ENCODE data around the gene CCDC110.
A peak's percentile ranks its signal among the peaks of the same experiment; 100 is the strongest.

Gene CCDC110

DNA sequence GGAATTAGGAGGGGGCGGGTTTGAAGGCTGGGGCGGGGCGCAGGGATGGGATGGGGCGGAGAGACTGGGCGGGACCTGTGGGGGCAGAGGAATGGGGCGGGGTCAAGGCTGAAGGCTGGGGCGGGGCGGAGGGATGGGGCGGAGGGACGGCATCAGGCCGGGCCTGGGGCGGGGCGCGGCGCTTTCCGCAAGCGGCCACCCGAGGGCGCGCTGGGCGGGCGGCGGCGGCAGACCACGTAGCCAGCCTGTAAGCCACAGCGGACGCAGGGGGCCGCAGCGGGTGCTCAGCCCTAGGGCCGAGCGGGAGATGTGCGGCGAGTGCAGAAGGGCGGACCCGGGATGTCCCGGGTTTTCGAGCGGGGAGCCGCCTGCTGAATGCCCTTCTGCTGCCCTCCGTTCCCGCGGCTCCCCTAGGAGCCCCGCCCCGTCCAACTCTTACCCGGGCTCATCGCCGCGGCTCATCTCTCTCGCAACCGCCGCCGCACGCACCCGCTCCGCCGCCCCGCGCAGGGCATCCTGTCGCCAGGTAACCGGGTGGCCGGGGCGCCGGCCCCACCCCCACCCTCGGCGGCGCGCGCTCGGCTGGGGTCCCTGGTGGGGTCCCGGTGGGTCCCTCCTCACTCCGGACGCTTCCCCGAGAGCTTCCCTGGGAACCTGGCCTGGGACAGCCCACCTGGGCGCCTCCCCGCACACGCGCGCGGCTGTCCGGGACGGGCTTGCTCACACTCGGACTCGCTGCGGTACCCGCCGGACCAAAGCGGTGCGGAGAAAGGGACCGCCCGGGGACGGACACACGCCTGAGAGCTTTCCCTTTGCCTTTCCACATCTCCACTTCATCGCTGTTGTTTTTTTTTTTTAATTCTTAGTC lies at the start of gene CCDC110:
Gene CCDC110, minus strand, starts transcription at position 499 of the 868 bp plus-strand sequence. Its CDS starts 50 bp downstream, at position 449.
- TF ChIP-seq, protein P1, sequence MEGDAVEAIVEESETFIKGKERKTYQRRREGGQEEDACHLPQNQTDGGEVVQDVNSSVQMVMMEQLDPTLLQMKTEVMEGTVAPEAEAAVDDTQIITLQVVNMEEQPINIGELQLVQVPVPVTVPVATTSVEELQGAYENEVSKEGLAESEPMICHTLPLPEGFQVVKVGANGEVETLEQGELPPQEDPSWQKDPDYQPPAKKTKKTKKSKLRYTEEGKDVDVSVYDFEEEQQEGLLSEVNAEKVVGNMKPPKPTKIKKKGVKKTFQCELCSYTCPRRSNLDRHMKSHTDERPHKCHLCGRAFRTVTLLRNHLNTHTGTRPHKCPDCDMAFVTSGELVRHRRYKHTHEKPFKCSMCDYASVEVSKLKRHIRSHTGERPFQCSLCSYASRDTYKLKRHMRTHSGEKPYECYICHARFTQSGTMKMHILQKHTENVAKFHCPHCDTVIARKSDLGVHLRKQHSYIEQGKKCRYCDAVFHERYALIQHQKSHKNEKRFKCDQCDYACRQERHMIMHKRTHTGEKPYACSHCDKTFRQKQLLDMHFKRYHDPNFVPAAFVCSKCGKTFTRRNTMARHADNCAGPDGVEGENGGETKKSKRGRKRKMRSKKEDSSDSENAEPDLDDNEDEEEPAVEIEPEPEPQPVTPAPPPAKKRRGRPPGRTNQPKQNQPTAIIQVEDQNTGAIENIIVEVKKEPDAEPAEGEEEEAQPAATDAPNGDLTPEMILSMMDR (IDR thresholded peaks at IDR 0.05; ENCODE audit: insufficient read depth, low read length, poor library complexity, severe bottlenecking), result peak; percentile 40

DNA sequence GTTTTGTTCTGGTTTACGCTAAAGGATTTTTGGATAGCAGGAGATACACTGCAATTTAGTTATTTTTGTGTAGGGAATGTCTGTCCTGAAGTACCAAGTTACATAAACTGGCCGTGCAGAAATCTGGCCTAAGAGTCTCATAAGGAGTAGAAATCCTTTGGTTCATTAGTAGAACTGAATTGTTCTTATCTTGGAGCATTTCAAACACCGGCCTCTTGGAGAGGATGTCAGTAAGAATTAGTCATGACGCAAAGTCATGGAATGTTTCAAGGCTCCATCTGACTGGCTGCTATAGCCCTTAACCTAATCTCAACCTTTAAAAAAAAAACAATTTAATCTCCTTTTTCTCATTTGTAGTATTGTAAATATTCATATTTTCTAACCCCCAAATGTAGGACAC lies 48.6 kb upstream of the CCDC110 start:
- no peak overlapping the region for H3K4me3 ChIP-seq (replicated peaks; ENCODE audit: low read depth, low read length)
- TF ChIP-seq, protein P1 (IDR thresholded peaks at IDR 0.05; ENCODE audit: insufficient read depth, low read length, poor library complexity, severe bottlenecking), result no peak

More for the DNA sequence above, at the start of gene CCDC110:
- Histone ChIP-seq H3K27me3 (replicated peaks; ENCODE audit: control insufficient read depth, insufficient read depth, low read length) (no peaks in the 10 kb centered on the region), H3K4me3 (replicated peaks; ENCODE audit: low read depth, low read length) (peak within 1 kb of the TSS; percentile 74), H3K36me3 (ENCODE audit: control insufficient read depth, insufficient read depth, low read length) (no peaks in the 10 kb centered on the region)
- peak; percentile 89 for DNase-seq (ENCODE audit: extremely low read depth, insufficient read length)

DNA sequence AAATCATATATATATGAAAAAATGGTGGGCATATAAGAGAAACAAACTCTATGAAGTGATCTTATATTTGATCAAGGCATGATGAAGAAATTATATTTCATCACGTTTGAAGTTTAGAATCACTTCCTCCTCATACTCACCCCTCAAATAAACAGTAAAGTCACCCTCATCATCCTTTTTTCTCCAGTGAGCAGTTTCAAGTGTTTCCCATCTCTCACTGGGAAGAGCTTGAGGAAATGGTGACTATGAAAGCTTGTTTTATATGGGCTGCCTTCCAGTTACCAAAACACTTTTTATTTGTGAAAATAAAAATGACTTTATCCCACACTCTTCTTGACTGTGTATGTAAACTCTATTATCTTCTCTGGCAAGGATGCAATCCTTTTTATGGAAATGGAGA lies 47.0 kb upstream of the CCDC110 start:
- TF ChIP-seq, protein P1 (IDR thresholded peaks at IDR 0.05; ENCODE audit: insufficient read depth, low read length, poor library complexity, severe bottlenecking), result no peak
- no peaks in the 10 kb centered on the region for H3K36me3 ChIP-seq (ENCODE audit: control insufficient read depth, insufficient read depth, low read length)
- no peak for DNase-seq (ENCODE audit: extremely low read depth, insufficient read length)
- no peaks in the 10 kb centered on the region for H3K27me3 ChIP-seq (replicated peaks; ENCODE audit: control insufficient read depth, insufficient read depth, low read length)
- no peak overlapping the region for H3K4me3 ChIP-seq (replicated peaks; ENCODE audit: low read depth, low read length)

More for the DNA sequence above, 48.6 kb upstream of the CCDC110 start:
- Histone ChIP-seq H3K36me3 (ENCODE audit: control insufficient read depth, insufficient read depth, low read length) (no peaks in the 10 kb centered on the region), H3K27me3 (replicated peaks; ENCODE audit: control insufficient read depth, insufficient read depth, low read length) (no peaks in the 10 kb centered on the region)
- no peak for DNase-seq (ENCODE audit: extremely low read depth, insufficient read length)

DNA sequence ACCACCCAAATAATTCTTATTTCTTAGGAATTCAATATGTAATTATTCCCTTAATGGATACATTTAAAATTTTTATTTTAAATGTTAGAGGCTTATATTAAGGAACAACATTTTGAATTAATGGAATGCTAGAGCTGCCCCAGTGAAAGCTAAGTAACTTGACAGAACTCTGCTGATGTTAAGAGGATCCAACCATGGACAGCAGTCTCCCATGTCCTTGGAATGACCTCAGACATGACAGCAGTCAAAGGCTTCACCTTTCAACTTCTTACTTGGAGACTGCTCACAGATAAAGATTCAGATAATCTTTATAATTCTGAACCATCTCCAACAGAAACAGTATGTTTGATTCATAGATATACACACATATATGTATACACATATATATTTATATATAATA lies 46.5 kb upstream of the CCDC110 start:
- DNase-seq (ENCODE audit: extremely low read depth, insufficient read length), result no peak
- no peaks in the 10 kb centered on the region for H3K27me3 ChIP-seq (replicated peaks; ENCODE audit: control insufficient read depth, insufficient read depth, low read length)
- no peaks in the 10 kb centered on the region for H3K36me3 ChIP-seq (ENCODE audit: control insufficient read depth, insufficient read depth, low read length)
- H3K4me3 ChIP-seq (replicated peaks; ENCODE audit: low read depth, low read length), result no peak overlapping the region
- TF ChIP-seq, protein P1 (IDR thresholded peaks at IDR 0.05; ENCODE audit: insufficient read depth, low read length, poor library complexity, severe bottlenecking), result no peak

DNA sequence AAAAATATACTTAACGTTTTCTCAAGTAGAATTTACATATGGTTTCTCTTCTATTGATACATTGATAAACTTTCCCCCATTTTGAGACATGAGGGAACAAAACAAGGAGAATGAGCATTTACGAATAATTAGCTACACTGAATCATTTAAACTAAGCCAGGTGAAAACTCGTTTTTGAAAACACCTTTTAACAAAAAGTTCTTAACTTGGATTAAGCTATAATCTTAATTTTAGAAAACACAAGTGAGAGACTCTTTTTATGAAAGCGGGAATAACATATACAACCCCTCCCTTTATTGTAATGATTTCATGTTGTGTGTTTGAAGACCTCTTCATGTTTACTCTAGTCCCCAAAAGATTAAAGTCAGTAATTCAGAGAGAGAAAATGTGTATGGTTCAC lies 43.7 kb upstream of the CCDC110 start:
- Histone ChIP-seq H3K4me3 (replicated peaks; ENCODE audit: low read depth, low read length) (no peak overlapping the region), H3K27me3 (replicated peaks; ENCODE audit: control insufficient read depth, insufficient read depth, low read length) (no peaks in the 10 kb centered on the region), H3K36me3 (ENCODE audit: control insufficient read depth, insufficient read depth, low read length) (no peaks in the 10 kb centered on the region)
- TF ChIP-seq, protein P1 (IDR thresholded peaks at IDR 0.05; ENCODE audit: insufficient read depth, low read length, poor library complexity, severe bottlenecking), result no peak
- DNase-seq (ENCODE audit: extremely low read depth, insufficient read length), result no peak

Data from GM06990 (cell line).